Measurements from ENCODE around the gene FN1.

- TF ChIP-seq CTCF (IDR thresholded peaks at IDR 0.05) (no peak), EZH2 (IDR thresholded peaks at IDR 0.05; ENCODE audit: borderline replicate concordance, insufficient read depth, low read depth, low read length, poor library complexity, severe bottlenecking) (no peak)
Measured at GRCh38 chr2:215447056-215447455, 11.2 kb upstream of the FN1 start.
